Right lobe of liver (tissue), 6 donors: Measurements from ENCODE around the gene EML4. TPM values are rescaled to one million over a fixed set of nuclear protein-coding genes. Genes with fewer than 3 reads are reported as not detected.

ENCODE experiments used
- ATAC-seq, 4 donors: fragments of 200-7000 bp; cut with Tn5 transposase; one replicate each; pipeline ENCODE4 v1.9.1; 2020; ENCODE audit warnings: mild to moderate bottlenecking in 4 of 4, moderate library complexity in 4 of 4
- DNase-seq, 3 donors: peaks; one replicate each; pipeline ENCODE4 v3.0.0-alpha.2; 2020
- H3K27ac ChIP-seq, 3 donors: fragments of 200-600 bp; one replicate each; pipeline ENCODE4 v1.8.0; 2022
- H3K27me3 ChIP-seq, 2 donors: fragments of 200-600 bp; one replicate each; pipeline ENCODE4 v1.8.0; 2022
- H3K36me3 ChIP-seq, 4 donors: fragments of 200-600 bp; sonication (generic) in 1 of 4; one replicate each; pipeline versions ENCODE4 v1.5.1 to v1.8.0; 2017 to 2022; ENCODE audit warnings: control low read depth in 1 of 4
- H3K4me1 ChIP-seq, 4 donors: fragments of 200-600 bp; sonication (generic) in 1 of 4; one replicate each; pipeline versions ENCODE4 v1.5.1 to v1.8.0; 2017 to 2022; ENCODE audit warnings: control low read depth in 1 of 4
- H3K4me3 ChIP-seq, 3 donors: fragments of 200-600 bp; one replicate each; pipeline ENCODE4 v1.8.0; 2022
- H3K9me3 ChIP-seq, 4 donors: fragments of 200-600 bp; sonication (generic) in 1 of 4; one replicate each; pipeline versions ENCODE4 v1.5.1 to v1.8.0; 2017 to 2022; ENCODE audit warnings: control low read depth in 1 of 4
- POLR2A ChIP-seq: fragments of 450-650 bp; IDR thresholded peaks from one replicate; pipeline ENCODE4 v1.6.1; 2017; ENCODE audit warnings: antibody characterized with exemption, mild to moderate bottlenecking
- WGBS: methylation state at CpG from one replicate; pipeline ENCODE4 v1.1.6; 2018; ENCODE audit warnings: low coverage, low lambda C conversion rate; ENCODE audit not compliant: insufficient coverage; ENCODE audit errors: missing lambda C conversion rate; 5-methylcytosine and 5-hydroxymethylcytosine counted together
- intact Hi-C, 2 donors: fragments of 100-400 bp; cut with DNase I; formaldehyde crosslinking; loops; one replicate each; pipeline versions ENCODE4 v1.11.2 to v1.14.1; 2022
- total RNA-seq, 6 experiments: library from RNA; depleted of rRNA in 2 of 6; stranded (reverse); fragments of >200 nt in 2 of 6; fragmentation: NEBNext Ultra II Directional in 3 of 6; extraction: Animal tissue kit (Norgen Biotek cat#: 25700) in 3 of 6; gene quantifications; one replicate each; pipeline versions ENCODE4 v1.1.0 to v1.2.4, GENCODE V29; 2016 to 2023
- TF ChIP-seq, protein P1 (sequence below), 4 donors: fragments of 200-600 bp in 3 of 4; fragments of 450-650 bp in 1 of 4; IDR thresholded peaks; one replicate each; pipeline versions ENCODE4 v1.5.1 to v1.8.0; 2016 to 2022; ENCODE audit warnings: antibody characterized with exemption in 4 of 4, mild to moderate bottlenecking in 2 of 4
- donor health status: DM: no; HTN: yes; CAD: no.
- donor health status: DM: no; HTN: no; CAD: no.
- donor health status: DM: no; HTN: no; CAD: no.
- donor health status: DM: no; HTN: yes; CAD: no.
- donor health status: DM: no; HTN: yes; CAD: no.

The EML4 gene
- total RNA-seq, 6 experiments from 2014 or later, result 28.3 to 55.7 (median 36.7) TPM

GRCh38 chr2:42153944-42154581 lies 15.1 kb upstream of the EML4 start:
- 88% methylated on average over 4 of the region's 4 CpGs for WGBS
- no peaks in the 10 kb centered on the region for H3K9me3 ChIP-seq
- ATAC-seq (no peak), DNase-seq (no peak)
- TF ChIP-seq, protein P1, sequence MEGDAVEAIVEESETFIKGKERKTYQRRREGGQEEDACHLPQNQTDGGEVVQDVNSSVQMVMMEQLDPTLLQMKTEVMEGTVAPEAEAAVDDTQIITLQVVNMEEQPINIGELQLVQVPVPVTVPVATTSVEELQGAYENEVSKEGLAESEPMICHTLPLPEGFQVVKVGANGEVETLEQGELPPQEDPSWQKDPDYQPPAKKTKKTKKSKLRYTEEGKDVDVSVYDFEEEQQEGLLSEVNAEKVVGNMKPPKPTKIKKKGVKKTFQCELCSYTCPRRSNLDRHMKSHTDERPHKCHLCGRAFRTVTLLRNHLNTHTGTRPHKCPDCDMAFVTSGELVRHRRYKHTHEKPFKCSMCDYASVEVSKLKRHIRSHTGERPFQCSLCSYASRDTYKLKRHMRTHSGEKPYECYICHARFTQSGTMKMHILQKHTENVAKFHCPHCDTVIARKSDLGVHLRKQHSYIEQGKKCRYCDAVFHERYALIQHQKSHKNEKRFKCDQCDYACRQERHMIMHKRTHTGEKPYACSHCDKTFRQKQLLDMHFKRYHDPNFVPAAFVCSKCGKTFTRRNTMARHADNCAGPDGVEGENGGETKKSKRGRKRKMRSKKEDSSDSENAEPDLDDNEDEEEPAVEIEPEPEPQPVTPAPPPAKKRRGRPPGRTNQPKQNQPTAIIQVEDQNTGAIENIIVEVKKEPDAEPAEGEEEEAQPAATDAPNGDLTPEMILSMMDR (IDR thresholded peaks at IDR 0.05), result no peak
- TF ChIP-seq POLR2A, result no peak
- H3K27me3 ChIP-seq, result no peaks in the 10 kb centered on the region
- no peak overlapping the region for H3K27ac ChIP-seq
- H3K36me3 ChIP-seq, result no peaks in the 10 kb centered on the region
- intact Hi-C loops, result no loop called here
- H3K4me3 ChIP-seq, result no peak overlapping the region
- H3K4me1 ChIP-seq, result no peaks in the 10 kb centered on the region

- no peaks in the 10 kb centered on the region for H3K4me1 ChIP-seq
- H3K4me3 ChIP-seq, result no peak overlapping the region
- intact Hi-C loops, result no loop called here
- no peaks in the 10 kb centered on the region for H3K9me3 ChIP-seq
- DNase-seq (no peak), ATAC-seq (no peak)
- no peak overlapping the region for H3K27ac ChIP-seq
- H3K27me3 ChIP-seq, result no peaks in the 10 kb centered on the region
- TF ChIP-seq, protein P1 (IDR thresholded peaks at IDR 0.05), result no peak
- no peak for TF ChIP-seq POLR2A
- WGBS, result 85% methylated on average over 2 of the region's 4 CpGs
- H3K36me3 ChIP-seq, result no peaks in the 10 kb centered on the region
These were observed 12.4 kb upstream of the EML4 start for GRCh38 chr2:42156721-42157120.

DNA sequence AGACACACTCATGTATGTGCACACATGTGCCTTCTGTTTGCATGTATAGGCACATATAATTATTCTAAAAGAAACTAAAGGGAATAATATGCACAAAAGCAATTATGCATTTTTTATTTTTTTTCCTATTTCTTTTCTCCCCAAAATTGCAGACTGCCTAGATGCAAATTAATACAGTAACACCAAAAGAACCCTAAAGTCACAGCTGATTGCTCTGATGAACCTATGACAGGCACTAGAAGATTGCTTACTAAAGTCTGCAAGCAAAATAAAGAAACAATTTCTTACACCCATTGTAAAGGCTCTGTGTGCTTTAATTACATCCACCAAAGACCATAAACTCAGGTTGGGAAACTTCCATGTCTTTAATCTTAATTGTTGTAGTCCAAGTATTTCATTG lies 7.7 kb upstream of the EML4 start:
- Histone ChIP-seq H3K9me3 (no peaks in the 10 kb centered on the region), H3K4me1 (no peaks in the 10 kb centered on the region), H3K4me3 (no peak overlapping the region), H3K27ac (no peak overlapping the region), H3K36me3 (no peaks in the 10 kb centered on the region), H3K27me3 (no peaks in the 10 kb centered on the region)
- ATAC-seq, result no peak
- intact Hi-C loops, result no loop called here
- TF ChIP-seq, protein P1 (IDR thresholded peaks at IDR 0.05), result no peak
- TF ChIP-seq POLR2A, result no peak
- DNase-seq, result no peak

DNA sequence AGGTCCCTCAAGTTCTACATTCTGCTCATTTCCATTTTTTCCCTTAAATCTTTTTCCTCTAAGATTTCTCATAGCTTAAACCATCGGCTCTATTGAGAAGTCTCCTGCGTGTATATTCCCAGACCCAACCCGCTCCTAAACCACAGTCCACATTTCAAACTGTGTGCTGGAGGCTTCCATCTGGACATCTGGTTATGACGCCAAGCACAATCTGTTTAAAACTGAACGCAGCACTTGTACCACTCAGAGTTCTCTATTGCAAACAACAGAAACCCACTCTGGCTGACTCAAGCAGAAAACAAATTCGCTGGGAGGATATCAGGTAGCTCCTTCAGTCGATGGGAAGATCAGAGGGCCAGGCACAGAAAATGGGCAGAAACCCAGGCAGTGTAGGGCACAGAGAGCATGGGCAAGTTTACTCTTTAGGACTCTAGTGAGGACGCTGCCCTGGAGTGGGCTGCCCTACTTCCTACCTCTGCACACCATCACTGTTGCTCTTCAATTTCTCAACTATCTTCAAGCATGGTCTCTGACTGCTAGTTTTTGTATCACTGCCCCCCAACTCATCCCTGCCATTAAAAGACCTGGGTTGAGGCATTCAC lies 5.6 kb upstream of the EML4 start:
- intact Hi-C loops, result no loop called here
- WGBS, result 97% methylated on average over 8 of the region's 8 CpGs
- no peak for DNase-seq
- ATAC-seq, result no peak
- no peaks in the 10 kb centered on the region for H3K4me1 ChIP-seq
- H3K36me3 ChIP-seq, result no peaks in the 10 kb centered on the region
- no peak for TF ChIP-seq POLR2A
- TF ChIP-seq, protein P1 (IDR thresholded peaks at IDR 0.05), result no peak
- no peak overlapping the region for H3K4me3 ChIP-seq
- no peak overlapping the region for H3K27ac ChIP-seq
- no peaks in the 10 kb centered on the region for H3K27me3 ChIP-seq
- no peaks in the 10 kb centered on the region for H3K9me3 ChIP-seq
